Testis (tissue), 2 donors: ENCODE results near the gene TASP1.

Experiments
- POLR2A ChIP-seq: fragments of 450-650 bp; IDR thresholded peaks from one replicate; pipeline ENCODE4 v1.6.1; 2017; ENCODE audit warnings: antibody characterized with exemption, mild to moderate bottlenecking, moderate library complexity
- TF ChIP-seq, protein P1 (sequence below), 3 experiments: fragments of 450-650 bp in 2 of 3; fragments of 200-600 bp in 1 of 3; sonication (generic) in 1 of 3; IDR thresholded peaks; one replicate each; pipeline ENCODE4 v1.5.1; 2016 to 2019; ENCODE audit warnings: antibody characterized with exemption in 3 of 3, mild to moderate bottlenecking in 2 of 3, moderate library complexity in 1 of 3

DNA sequence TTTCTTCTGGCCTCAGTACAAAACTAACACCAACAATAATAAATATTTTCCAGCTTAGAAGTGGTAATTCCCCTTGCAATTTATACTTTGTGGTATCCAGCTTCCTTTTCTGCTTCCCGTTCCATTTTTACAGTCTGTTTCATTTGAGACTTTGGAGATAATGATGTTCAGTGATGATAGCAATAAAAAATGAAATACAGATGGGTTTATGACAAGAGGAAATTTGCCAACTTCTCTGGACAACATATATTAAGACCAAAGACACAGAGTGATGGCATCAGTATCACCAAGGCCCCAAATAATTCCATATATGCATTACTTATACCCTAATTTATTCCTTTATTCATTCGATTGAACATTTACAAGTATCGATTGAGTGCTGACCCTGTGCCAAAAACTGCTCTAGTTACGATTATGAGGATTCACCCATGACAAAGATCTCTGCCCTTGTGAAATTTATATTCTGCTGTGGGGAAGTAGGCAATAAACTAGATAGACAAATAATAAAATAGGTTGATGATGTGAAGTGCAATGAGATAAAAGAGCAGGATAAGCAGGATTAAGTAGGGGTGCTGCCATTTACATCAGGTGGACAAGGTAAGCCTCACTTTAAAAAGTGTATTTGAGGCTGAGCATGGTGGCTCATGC, 18.1 kb upstream of the TASP1 start:
- TF ChIP-seq, protein P1, sequence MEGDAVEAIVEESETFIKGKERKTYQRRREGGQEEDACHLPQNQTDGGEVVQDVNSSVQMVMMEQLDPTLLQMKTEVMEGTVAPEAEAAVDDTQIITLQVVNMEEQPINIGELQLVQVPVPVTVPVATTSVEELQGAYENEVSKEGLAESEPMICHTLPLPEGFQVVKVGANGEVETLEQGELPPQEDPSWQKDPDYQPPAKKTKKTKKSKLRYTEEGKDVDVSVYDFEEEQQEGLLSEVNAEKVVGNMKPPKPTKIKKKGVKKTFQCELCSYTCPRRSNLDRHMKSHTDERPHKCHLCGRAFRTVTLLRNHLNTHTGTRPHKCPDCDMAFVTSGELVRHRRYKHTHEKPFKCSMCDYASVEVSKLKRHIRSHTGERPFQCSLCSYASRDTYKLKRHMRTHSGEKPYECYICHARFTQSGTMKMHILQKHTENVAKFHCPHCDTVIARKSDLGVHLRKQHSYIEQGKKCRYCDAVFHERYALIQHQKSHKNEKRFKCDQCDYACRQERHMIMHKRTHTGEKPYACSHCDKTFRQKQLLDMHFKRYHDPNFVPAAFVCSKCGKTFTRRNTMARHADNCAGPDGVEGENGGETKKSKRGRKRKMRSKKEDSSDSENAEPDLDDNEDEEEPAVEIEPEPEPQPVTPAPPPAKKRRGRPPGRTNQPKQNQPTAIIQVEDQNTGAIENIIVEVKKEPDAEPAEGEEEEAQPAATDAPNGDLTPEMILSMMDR (IDR thresholded peaks at IDR 0.05): no peak
- no peak for TF ChIP-seq POLR2A
